GM06990 (cell line): ENCODE results near the gene PABPC3.
A peak's percentile ranks its signal among the peaks of the same experiment; 100 is the strongest.

ENCODE experiments used
- DNase-seq: peaks from one replicate; pipeline ENCODE4 v3.0.0-alpha.2; 2011; ENCODE audit not compliant: insufficient read length; ENCODE audit errors: extremely low read depth
- H3K27me3 ChIP-seq: replicated peaks from 2 replicates; pipeline ENCODE4 v1.6.0; 2011; ENCODE audit warnings: low read length; ENCODE audit not compliant: control insufficient read depth, insufficient read depth
- H3K36me3 ChIP-seq: 2 replicates; pipeline ENCODE4 v1.5.1; 2011; ENCODE audit warnings: low read length; ENCODE audit not compliant: control insufficient read depth, insufficient read depth
- H3K4me3 ChIP-seq: replicated peaks from 2 replicates; pipeline ENCODE4 v1.5.1; 2011; ENCODE audit warnings: low read depth, mild to moderate bottlenecking, control low read depth, low read length
- TF ChIP-seq, protein P1 (sequence below): IDR thresholded peaks from 2 replicates; pipeline ENCODE4 v1.5.1; 2011; ENCODE audit warnings: low read length, control low read depth, mild to moderate bottlenecking, inconsistent platforms; ENCODE audit not compliant: insufficient read depth, poor library complexity, severe bottlenecking

PABPC3 gene

DNA sequence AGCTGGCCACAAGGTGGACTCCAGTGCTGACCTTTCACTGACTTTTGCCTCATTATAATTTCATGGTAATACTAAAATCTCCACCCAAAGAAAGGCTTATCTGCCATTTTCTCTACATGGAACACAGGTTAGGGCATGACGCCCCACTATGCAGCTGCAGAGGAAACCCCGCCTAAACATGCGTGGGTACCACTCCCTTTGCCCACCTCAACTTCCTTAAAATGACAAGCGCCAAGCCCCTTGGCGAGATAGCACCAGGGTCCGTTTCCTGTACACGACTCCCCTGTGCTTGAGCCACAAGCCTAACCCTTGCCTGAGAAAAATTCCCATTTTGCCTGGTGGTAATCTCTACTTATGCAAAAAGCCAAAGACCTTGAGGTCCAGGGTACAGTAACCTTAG, 36.0 kb upstream of the PABPC3 start:
- TF ChIP-seq, protein P1, sequence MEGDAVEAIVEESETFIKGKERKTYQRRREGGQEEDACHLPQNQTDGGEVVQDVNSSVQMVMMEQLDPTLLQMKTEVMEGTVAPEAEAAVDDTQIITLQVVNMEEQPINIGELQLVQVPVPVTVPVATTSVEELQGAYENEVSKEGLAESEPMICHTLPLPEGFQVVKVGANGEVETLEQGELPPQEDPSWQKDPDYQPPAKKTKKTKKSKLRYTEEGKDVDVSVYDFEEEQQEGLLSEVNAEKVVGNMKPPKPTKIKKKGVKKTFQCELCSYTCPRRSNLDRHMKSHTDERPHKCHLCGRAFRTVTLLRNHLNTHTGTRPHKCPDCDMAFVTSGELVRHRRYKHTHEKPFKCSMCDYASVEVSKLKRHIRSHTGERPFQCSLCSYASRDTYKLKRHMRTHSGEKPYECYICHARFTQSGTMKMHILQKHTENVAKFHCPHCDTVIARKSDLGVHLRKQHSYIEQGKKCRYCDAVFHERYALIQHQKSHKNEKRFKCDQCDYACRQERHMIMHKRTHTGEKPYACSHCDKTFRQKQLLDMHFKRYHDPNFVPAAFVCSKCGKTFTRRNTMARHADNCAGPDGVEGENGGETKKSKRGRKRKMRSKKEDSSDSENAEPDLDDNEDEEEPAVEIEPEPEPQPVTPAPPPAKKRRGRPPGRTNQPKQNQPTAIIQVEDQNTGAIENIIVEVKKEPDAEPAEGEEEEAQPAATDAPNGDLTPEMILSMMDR: no peak
- Histone ChIP-seq H3K27me3 (no peaks in the 10 kb centered on the region), H3K4me3 (no peak overlapping the region), H3K36me3 (no peaks in the 10 kb centered on the region)
- no peak for DNase-seq

DNA sequence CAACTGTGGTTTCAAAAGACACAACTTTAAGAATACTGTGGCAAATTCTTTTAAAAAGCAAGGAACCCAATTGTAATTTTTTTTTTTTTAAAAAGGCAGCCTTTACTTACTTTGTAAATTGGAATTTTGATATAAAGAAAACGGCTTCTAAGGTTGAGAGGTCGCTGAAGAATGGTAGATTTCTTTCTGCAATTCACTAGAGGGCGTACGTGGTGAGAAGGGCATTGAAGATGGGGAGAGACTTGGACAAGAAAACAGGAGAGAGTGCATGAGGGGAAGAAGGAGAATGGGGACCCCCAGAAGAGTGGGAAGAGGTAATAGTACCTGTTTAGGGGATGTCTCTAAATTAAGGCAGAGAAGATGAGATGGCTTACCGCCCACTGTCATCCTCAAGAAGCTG, 33.5 kb upstream of the PABPC3 start:
- H3K36me3 ChIP-seq: no peaks in the 10 kb centered on the region
- no peaks in the 10 kb centered on the region for H3K27me3 ChIP-seq
- no peak for DNase-seq
- TF ChIP-seq, protein P1: peak; percentile 44
- H3K4me3 ChIP-seq: no peak overlapping the region

DNA sequence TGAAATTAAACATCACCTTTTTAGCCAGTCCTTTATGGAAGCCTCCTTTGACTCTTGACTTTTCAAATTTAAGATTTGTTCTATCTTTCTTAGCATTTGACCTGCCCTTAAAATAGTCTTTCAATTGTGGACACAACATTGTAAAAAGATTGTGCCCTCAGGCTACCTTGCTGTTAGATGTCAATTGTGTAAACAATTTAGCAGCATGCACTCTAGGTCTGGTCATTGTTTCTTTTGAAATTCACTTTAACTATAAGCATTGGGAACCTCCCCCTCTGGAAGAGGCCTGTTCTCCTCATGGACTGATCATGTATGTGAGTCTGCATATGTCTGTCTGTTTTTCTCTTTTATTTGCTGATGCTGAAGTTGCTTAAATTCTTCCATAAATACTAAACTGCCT, 31.5 kb upstream of the PABPC3 start:
- H3K36me3 ChIP-seq: no peaks in the 10 kb centered on the region
- TF ChIP-seq, protein P1: no peak
- H3K4me3 ChIP-seq: no peak overlapping the region
- DNase-seq: no peak
- H3K27me3 ChIP-seq: no peaks in the 10 kb centered on the region

DNA sequence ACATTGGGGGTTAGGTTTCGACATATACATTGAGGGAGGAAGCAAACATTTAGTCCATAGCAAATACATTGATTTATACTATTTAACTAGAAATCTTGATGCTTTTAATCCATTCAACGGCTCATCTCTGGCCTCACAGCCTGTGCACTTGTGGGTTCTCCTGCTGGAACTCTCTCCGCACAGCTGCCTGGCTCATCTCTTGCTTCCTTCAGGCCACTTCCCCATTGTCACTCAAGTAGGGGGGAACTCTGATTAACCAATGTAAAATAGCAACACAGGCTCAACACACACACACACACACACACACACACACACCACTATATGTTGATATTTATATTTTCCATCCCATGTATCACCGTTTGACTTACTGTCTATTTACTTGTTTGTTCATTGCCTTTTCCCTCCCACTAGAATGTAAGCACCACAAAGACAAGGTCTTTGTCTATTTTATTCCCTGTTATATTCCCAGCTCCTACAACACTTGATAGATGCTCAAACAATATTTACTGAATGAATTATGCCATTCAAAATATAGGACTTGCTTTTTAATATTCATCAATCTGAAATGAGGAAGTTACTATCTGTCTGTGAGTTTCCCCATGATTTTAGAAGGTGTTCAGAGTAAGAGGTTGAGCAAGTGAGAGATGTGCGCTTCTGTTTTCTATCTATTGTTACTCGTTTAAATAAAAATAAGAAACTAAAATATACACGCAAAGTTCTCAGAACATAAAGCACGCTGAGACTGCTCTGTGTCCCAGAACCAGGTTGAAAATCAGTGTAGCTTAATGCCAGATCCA, 29.8 kb upstream of the PABPC3 start:
- Histone ChIP-seq H3K27me3 (no peaks in the 10 kb centered on the region), H3K36me3 (no peaks in the 10 kb centered on the region), H3K4me3 (no peak overlapping the region)
- no peak for DNase-seq
- TF ChIP-seq, protein P1: no peak

DNA sequence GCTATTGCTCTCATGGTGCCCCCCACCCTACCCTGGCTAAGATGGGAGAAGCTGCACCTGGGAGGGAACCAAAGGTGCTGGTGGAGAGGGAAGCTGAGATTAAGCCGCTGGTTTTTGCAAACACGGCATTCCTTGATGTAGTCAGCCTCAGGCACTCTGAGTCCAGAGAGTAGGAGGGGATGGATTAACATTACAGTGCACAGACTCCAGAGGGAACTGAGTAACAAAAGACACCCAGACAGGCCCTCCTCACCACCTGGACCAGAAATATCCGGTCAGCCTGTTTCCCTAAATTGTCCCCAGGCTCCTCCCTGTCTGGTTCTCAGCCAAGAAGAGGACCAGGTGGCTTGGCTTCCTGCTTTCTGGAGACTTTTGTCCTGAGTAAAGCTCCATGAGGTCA, 28.9 kb upstream of the PABPC3 start:
- H3K27me3 ChIP-seq: no peaks in the 10 kb centered on the region
- no peaks in the 10 kb centered on the region for H3K36me3 ChIP-seq
- DNase-seq: no peak
- TF ChIP-seq, protein P1: no peak
- H3K4me3 ChIP-seq: no peak overlapping the region
